Keratinocyte (primary cell): ENCODE data around the gene MEIS2. TPM values are rescaled to one million over a fixed set of nuclear protein-coding genes. Genes with fewer than 3 reads are reported as not detected.

Experiments
- DNase-seq: peaks from one replicate; pipeline ENCODE4 v3.0.0-alpha.2; 2011; ENCODE audit warnings: low read depth, missing footprints, low spot score
- FAIRE-seq: peaks from 2 replicates; lab custom pipeline; 2011; peaks lifted over from hg19 to GRCh38; lab: Jason Lieb, UNC
- H2AFZ ChIP-seq: 2 replicates; pipeline ENCODE4 v1.6.0; 2012; ENCODE audit warnings: low read length, control low read depth, inconsistent platforms; ENCODE audit not compliant: control insufficient read depth
- H3K27ac ChIP-seq: 2 replicates; pipeline ENCODE4 v1.5.1; 2011; ENCODE audit warnings: low read length; ENCODE audit not compliant: control insufficient read depth, insufficient read depth
- H3K27me3 ChIP-seq: 3 replicates; pipeline ENCODE4 v1.6.0; 2011; ENCODE audit warnings: low read length; ENCODE audit not compliant: control insufficient read depth, insufficient read depth; ENCODE audit errors: extremely low read depth
- H3K36me3 ChIP-seq, 2 experiments: 2 replicates in 1 of 2; 3 replicates in 1 of 2; pipeline ENCODE4 v1.5.1; 2011; ENCODE audit warnings: low read length in 2 of 2, mild to moderate bottlenecking in 1 of 2; ENCODE audit not compliant: control insufficient read depth in 2 of 2, insufficient read depth in 2 of 2; ENCODE audit errors: extremely low read depth in 1 of 2
- H3K4me1 ChIP-seq: 3 replicates; pipeline ENCODE4 v1.5.1; 2011; ENCODE audit warnings: low read length; ENCODE audit not compliant: control insufficient read depth, insufficient read depth; ENCODE audit errors: extremely low read depth
- H3K4me2 ChIP-seq: 3 replicates; pipeline ENCODE4 v1.6.0; 2011; ENCODE audit warnings: low read depth, low read length; ENCODE audit not compliant: control insufficient read depth, insufficient read depth; ENCODE audit errors: extremely low read depth
- H3K4me3 ChIP-seq, 3 experiments: fragments of 200-600 bp in 1 of 3; sonication (generic) in 1 of 3; 2 replicates in 2 of 3; 3 replicates in 1 of 3; pipeline ENCODE4 v1.5.1; 2011 to 2016; ENCODE audit warnings: low read length in 3 of 3, mild to moderate bottlenecking in 3 of 3, control low read depth in 2 of 3, inconsistent platforms in 1 of 3, low read depth in 1 of 3, mixed read lengths in 1 of 3, mixed run types in 1 of 3, moderate library complexity in 1 of 3; ENCODE audit not compliant: control insufficient read depth in 2 of 3, insufficient read depth in 2 of 3; ENCODE audit errors: extremely low read depth in 1 of 3
- H3K79me2 ChIP-seq: 2 replicates; pipeline ENCODE4 v1.6.0; 2012; ENCODE audit warnings: low read length; ENCODE audit not compliant: control insufficient read depth, insufficient read depth
- H3K9ac ChIP-seq: 3 replicates; pipeline ENCODE4 v1.6.0; 2011; ENCODE audit warnings: low read length; ENCODE audit not compliant: control insufficient read depth, insufficient read depth; ENCODE audit errors: extremely low read depth
- H3K9me1 ChIP-seq: 3 replicates; pipeline ENCODE4 v1.6.0; 2011; ENCODE audit warnings: low read length; ENCODE audit not compliant: control insufficient read depth, insufficient read depth; ENCODE audit errors: extremely low read depth
- H3K9me3 ChIP-seq: 2 replicates; pipeline ENCODE4 v1.5.1; 2012; ENCODE audit warnings: low read depth, low read length; ENCODE audit not compliant: control insufficient read depth
- H4K20me1 ChIP-seq: 3 replicates; pipeline ENCODE4 v1.6.0; 2011; ENCODE audit warnings: low read length; ENCODE audit not compliant: control insufficient read depth, insufficient read depth; ENCODE audit errors: extremely low read depth
- EZH2 ChIP-seq: IDR thresholded peaks from one replicate; pipeline ENCODE4 v1.6.1; 2012; ENCODE audit warnings: inconsistent platforms, mild to moderate bottlenecking, low read length, moderate library complexity
- dilution Hi-C: fragments of 300-500 bp; cut with MboI; formaldehyde crosslinking; loops from one replicate; pipeline ENCODE4 v1.7.0; 2020; ENCODE audit warnings: low sequenced_read_pairs; ENCODE audit not compliant: extremely low pct_ligation_motif_present
- polyA plus RNA-seq, 5 experiments: library from polyadenylated mRNA; depleted of rRNA in 3 of 5; stranded (reverse) in 3 of 5; stranded (forward) in 1 of 5; unstranded in 1 of 5; fragments of >200 nt; gene quantifications; 1 replicate in 1 of 5; 2 replicates in 3 of 5; 3 replicates in 1 of 5; pipeline versions ENCODE4 v1.2.1 to v1.2.3, GENCODE V29; 2011 to 2012; ENCODE audit warnings: missing spikeins in 2 of 5, low read depth in 1 of 5, low replicate concordance in 1 of 5
- TF ChIP-seq, protein P1 (sequence below), 3 experiments: IDR thresholded peaks in 1 of 3; conservative IDR thresholded peaks in 1 of 3; optimal IDR thresholded peaks in 1 of 3; 2 replicates in 2 of 3; 3 replicates in 1 of 3; pipeline versions ENCODE3 to v1.5.1; 2011; ENCODE audit warnings: low read length in 3 of 3, mild to moderate bottlenecking in 3 of 3, moderate library complexity in 2 of 3, control low read depth in 1 of 3, inconsistent platforms in 1 of 3; ENCODE audit not compliant: insufficient read depth in 2 of 3; ENCODE audit errors: extremely low read depth in 1 of 3

Gene MEIS2
- polyA plus RNA-seq, 1 donor (not counting 4 experiments of a cell fraction or from before 2014, with no cell fraction given), result 11.4 TPM

DNA sequence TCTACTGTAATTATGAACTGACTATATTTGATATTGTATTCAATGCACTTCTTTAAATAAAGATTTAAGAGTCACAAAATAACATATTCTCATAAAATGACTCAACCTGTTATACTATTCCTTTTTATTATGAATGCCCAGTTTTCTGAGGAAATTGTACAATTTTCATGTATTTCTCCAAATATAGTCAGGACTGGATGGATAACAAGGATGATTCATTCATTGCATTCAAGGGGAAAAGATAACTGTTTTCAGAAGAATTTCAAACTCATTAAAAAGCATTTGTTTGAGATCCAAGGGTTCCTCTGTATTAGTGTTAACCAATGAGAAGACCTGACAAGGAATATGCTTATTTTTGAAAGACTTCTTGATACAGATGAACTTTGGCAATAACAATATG, 163.7 kb downstream of the MEIS2 start:
- Histone ChIP-seq H3K27ac (no peak overlapping the region), H3K4me3 (no peak overlapping the region), H3K27me3 (no peaks in the 10 kb centered on the region), H3K9me3 (no peaks in the 10 kb centered on the region), H3K79me2 (no peaks in the 10 kb centered on the region), H3K9me1 (no peaks in the 10 kb centered on the region), H4K20me1 (no peaks in the 10 kb centered on the region), H3K4me1 (no peaks in the 10 kb centered on the region), H3K36me3 (no peaks in the 10 kb centered on the region), H2AFZ (no peak overlapping the region), H3K4me2 (no peak overlapping the region), H3K9ac (no peak overlapping the region)
- no peak for DNase-seq
- dilution Hi-C loops, result no loop called here
- TF ChIP-seq EZH2, result no peak
- TF ChIP-seq, protein P1, sequence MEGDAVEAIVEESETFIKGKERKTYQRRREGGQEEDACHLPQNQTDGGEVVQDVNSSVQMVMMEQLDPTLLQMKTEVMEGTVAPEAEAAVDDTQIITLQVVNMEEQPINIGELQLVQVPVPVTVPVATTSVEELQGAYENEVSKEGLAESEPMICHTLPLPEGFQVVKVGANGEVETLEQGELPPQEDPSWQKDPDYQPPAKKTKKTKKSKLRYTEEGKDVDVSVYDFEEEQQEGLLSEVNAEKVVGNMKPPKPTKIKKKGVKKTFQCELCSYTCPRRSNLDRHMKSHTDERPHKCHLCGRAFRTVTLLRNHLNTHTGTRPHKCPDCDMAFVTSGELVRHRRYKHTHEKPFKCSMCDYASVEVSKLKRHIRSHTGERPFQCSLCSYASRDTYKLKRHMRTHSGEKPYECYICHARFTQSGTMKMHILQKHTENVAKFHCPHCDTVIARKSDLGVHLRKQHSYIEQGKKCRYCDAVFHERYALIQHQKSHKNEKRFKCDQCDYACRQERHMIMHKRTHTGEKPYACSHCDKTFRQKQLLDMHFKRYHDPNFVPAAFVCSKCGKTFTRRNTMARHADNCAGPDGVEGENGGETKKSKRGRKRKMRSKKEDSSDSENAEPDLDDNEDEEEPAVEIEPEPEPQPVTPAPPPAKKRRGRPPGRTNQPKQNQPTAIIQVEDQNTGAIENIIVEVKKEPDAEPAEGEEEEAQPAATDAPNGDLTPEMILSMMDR (optimal IDR thresholded peaks at IDR 0.05 in 1 of 3, IDR thresholded peaks at IDR 0.05 in 1 of 3, conservative IDR thresholded peaks at IDR 0.05 in 1 of 3; ENCODE audit: extremely low read depth in 1 of 3, insufficient read depth in 2 of 3, low read length in 3 of 3), result no peak
- FAIRE-seq, result no peak

DNA sequence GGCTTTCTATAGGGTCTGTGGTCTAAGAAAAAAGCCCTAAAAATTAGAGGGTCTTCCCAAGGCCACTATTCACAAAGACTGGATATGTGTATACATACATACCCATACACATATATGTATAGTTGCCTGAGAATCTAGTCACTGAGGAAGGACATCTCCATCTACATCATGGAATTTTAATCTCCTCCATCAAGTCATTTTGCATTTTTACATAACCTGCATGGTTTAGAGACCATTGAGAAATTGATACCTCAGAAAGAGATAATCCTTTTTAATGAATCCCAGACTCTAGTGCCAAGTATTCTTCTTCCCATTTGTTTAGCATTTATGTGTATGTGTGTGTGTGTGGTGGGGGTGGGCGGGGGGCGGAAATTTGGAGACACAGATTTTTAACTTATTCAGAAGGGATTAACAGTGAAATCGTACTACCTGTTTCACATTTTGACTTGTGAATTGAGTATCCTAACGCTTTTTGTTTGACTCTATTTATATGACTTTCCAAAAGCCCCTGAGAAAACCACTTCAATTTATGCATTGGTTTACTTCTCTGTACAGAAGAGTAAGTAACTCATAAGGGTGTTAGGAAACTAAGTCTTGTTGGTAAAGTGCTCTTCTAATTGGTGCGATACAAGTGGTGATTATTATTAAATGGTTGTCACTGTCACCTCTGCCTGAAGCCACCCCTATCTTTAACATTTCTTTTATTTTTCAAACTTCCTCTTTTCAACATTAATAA, 166.9 kb downstream of the MEIS2 start:
- FAIRE-seq (no peak), DNase-seq (no peak)
- Histone ChIP-seq H3K4me3 (no peak overlapping the region), H4K20me1 (no peaks in the 10 kb centered on the region), H3K9ac (no peak overlapping the region), H3K79me2 (no peaks in the 10 kb centered on the region), H3K27ac (no peak overlapping the region), H3K9me3 (no peaks in the 10 kb centered on the region), H3K4me2 (no peak overlapping the region), H3K9me1 (no peaks in the 10 kb centered on the region), H3K27me3 (no peaks in the 10 kb centered on the region), H3K4me1 (no peaks in the 10 kb centered on the region), H3K36me3 (no peaks in the 10 kb centered on the region), H2AFZ (no peak overlapping the region)
- TF ChIP-seq, protein P1 (optimal IDR thresholded peaks at IDR 0.05 in 1 of 3, IDR thresholded peaks at IDR 0.05 in 1 of 3, conservative IDR thresholded peaks at IDR 0.05 in 1 of 3; ENCODE audit: extremely low read depth in 1 of 3, insufficient read depth in 2 of 3, low read length in 3 of 3), result no peak
- TF ChIP-seq EZH2, result no peak
- dilution Hi-C loops, result loop anchor here (5.0 kb wide), 1 partner anchor 39 kb away; no protein-coding TSS in a partner anchor
